H1 (cell line): ENCODE measurements around the gene GRSF1. TPM values are rescaled to one million over a fixed set of nuclear protein-coding genes. Genes with fewer than 3 reads are reported as not detected.

ENCODE experiments used
- CTCF ChIA-PET: fragments of 300-600 bp; sonication (Branson Sonifier 250); formaldehyde crosslinking; loops from one replicate; lab custom pipeline; 2021; ENCODE audit not compliant: partially characterized antibody; lab: Charles Lee
- POLR2A ChIA-PET: fragments of 300-600 bp; sonication (Branson Sonifier 250); formaldehyde crosslinking; loops from one replicate; lab custom pipeline; 2021; ENCODE audit warnings: inconsistent platforms; ENCODE audit not compliant: partially characterized antibody; lab: Charles Lee
- DNase-seq, 2 experiments: peaks; one replicate each; pipeline versions ENCODE4 v3.0.0 to v3.0.0-alpha.2; 2010 to 2022; ENCODE audit warnings: low spot score in 2 of 2, low read depth in 1 of 2, mixed read lengths in 1 of 2
- FAIRE-seq: peaks from 2 replicates; lab custom pipeline; 2011; peaks lifted over from hg19 to GRCh38; lab: Jason Lieb, UNC
- H2AFZ ChIP-seq: 2 replicates; pipeline ENCODE4 v1.8.1; 2012; ENCODE audit warnings: low read length, inconsistent platforms
- H2AK5ac ChIP-seq: 2 replicates; pipeline ENCODE4 v1.6.1; 2013; ENCODE audit warnings: low read depth, low read length
- H2BK120ac ChIP-seq: replicated peaks from 2 replicates; pipeline ENCODE3; 2013; ENCODE audit warnings: low read depth, low read length, inconsistent platforms
- H2BK12ac ChIP-seq: 2 replicates; pipeline ENCODE4 v1.6.1; 2013; ENCODE audit warnings: low read depth, low read length
- H2BK15ac ChIP-seq: 2 replicates; pipeline ENCODE4 v1.6.1; 2013; ENCODE audit warnings: low read length
- H2BK20ac ChIP-seq: 2 replicates; pipeline ENCODE4 v1.6.1; 2013; ENCODE audit warnings: low read length
- H2BK5ac ChIP-seq: 2 replicates; pipeline ENCODE4 v1.6.1; 2013; ENCODE audit warnings: low read depth, low read length
- H3K14ac ChIP-seq: 2 replicates; pipeline ENCODE4 v1.6.1; 2013; ENCODE audit warnings: inconsistent platforms; ENCODE audit not compliant: insufficient read length
- H3K18ac ChIP-seq: 2 replicates; pipeline ENCODE4 v1.6.1; 2013; ENCODE audit warnings: low read length; ENCODE audit errors: extremely low read depth
- H3K23ac ChIP-seq: 2 replicates; pipeline ENCODE4 v1.6.1; 2013; ENCODE audit warnings: inconsistent platforms; ENCODE audit not compliant: insufficient read length
- H3K23me2 ChIP-seq: 2 replicates; pipeline ENCODE4 v1.6.1; 2013; ENCODE audit warnings: low read depth, low read length
- H3K27ac ChIP-seq: 2 replicates; pipeline ENCODE4 v1.6.1; 2011; ENCODE audit warnings: low read depth, low read length, inconsistent platforms
- H3K27me3 ChIP-seq, 4 experiments: replicated peaks in 1 of 4; 1 replicate in 1 of 4; 2 replicates in 3 of 4; pipeline versions ENCODE4 v1.6.1 to v1.8.1; 2011 to 2013; ENCODE audit warnings: low read length in 3 of 4, mild to moderate bottlenecking in 3 of 4, inconsistent platforms in 2 of 4, mixed read lengths in 2 of 4, moderate library complexity in 1 of 4; ENCODE audit not compliant: control insufficient read depth in 3 of 4, insufficient read depth in 3 of 4; ENCODE audit errors: extremely low read depth in 1 of 4
- H3K36me3 ChIP-seq, 4 experiments: 2 replicates each; pipeline versions ENCODE4 v1.6.1 to v1.8.1; 2011 to 2013; ENCODE audit warnings: mild to moderate bottlenecking in 4 of 4, low read length in 3 of 4, moderate library complexity in 2 of 4, control low read depth in 1 of 4, inconsistent platforms in 1 of 4; ENCODE audit not compliant: insufficient read depth in 4 of 4, control insufficient read depth in 2 of 4
- H3K4ac ChIP-seq: replicated peaks from 2 replicates; pipeline ENCODE3; 2013; ENCODE audit warnings: low read length, low read depth, mixed read lengths, inconsistent platforms; ENCODE audit not compliant: insufficient read length
- H3K4me1 ChIP-seq, 4 experiments: replicated peaks in 1 of 4; 1 replicate in 1 of 4; 2 replicates in 3 of 4; pipeline versions ENCODE4 v1.6.1 to v1.8.1; 2011 to 2013; ENCODE audit warnings: low read length in 3 of 4, inconsistent platforms in 2 of 4, mixed read lengths in 1 of 4; ENCODE audit not compliant: insufficient read depth in 4 of 4, control insufficient read depth in 3 of 4
- H3K4me2 ChIP-seq, 2 experiments: 2 replicates each; pipeline versions ENCODE4 v1.6.1 to v1.8.1; 2011 to 2013; ENCODE audit warnings: low read depth in 2 of 2, low read length in 2 of 2, control low read depth in 1 of 2, inconsistent platforms in 1 of 2, mild to moderate bottlenecking in 1 of 2; ENCODE audit not compliant: insufficient read depth in 1 of 2
- H3K4me3 ChIP-seq, 4 experiments: fragments of 200-600, 300-600 bp in 1 of 4; sonication (generic), shearing (Covaris generic), sonication (Bioruptor Twin) in 1 of 4; 2 replicates each; pipeline versions ENCODE4 v1.5.1 to v1.8.1; 2011 to 2016; ENCODE audit warnings: low read length in 4 of 4, low read depth in 3 of 4, control low read depth in 2 of 4, inconsistent platforms in 2 of 4, mild to moderate bottlenecking in 2 of 4, mixed read lengths in 1 of 4, moderate library complexity in 1 of 4; ENCODE audit not compliant: insufficient read depth in 2 of 4; ENCODE audit errors: extremely low read depth in 1 of 4
- H3K56ac ChIP-seq: replicated peaks from 2 replicates; pipeline ENCODE3; 2013; ENCODE audit warnings: low read depth, mild to moderate bottlenecking, mixed read lengths, low read length, inconsistent platforms; ENCODE audit not compliant: insufficient read length
- H3K79me1 ChIP-seq: 2 replicates; pipeline ENCODE4 v1.6.1; 2013; ENCODE audit warnings: low read depth, low read length, control low read depth
- H3K79me2 ChIP-seq, 2 experiments: 2 replicates each; pipeline versions ENCODE4 v1.6.1 to v1.8.1; 2012 to 2013; ENCODE audit warnings: low read length in 2 of 2, mild to moderate bottlenecking in 2 of 2, inconsistent platforms in 1 of 2; ENCODE audit not compliant: insufficient read depth in 2 of 2, control insufficient read depth in 1 of 2
- H3K9ac ChIP-seq, 4 experiments: replicated peaks in 1 of 4; 1 replicate in 1 of 4; 2 replicates in 3 of 4; pipeline versions ENCODE4 v1.6.1 to v1.8.1; 2011 to 2013; ENCODE audit warnings: low read depth in 3 of 4, low read length in 3 of 4, control low read depth in 2 of 4, mild to moderate bottlenecking in 2 of 4, moderate library complexity in 2 of 4, inconsistent platforms in 1 of 4; ENCODE audit errors: extremely low read depth in 1 of 4
- H3K9me3 ChIP-seq, 2 experiments: 2 replicates each; pipeline versions ENCODE4 v1.6.1 to v1.8.1; 2012 to 2013; ENCODE audit warnings: mild to moderate bottlenecking in 2 of 2, moderate library complexity in 2 of 2, control low read depth in 1 of 2, inconsistent platforms in 1 of 2, low read depth in 1 of 2, low read length in 1 of 2, mixed read lengths in 1 of 2; ENCODE audit not compliant: insufficient read depth in 2 of 2
- H4K20me1 ChIP-seq, 2 experiments: replicated peaks in 1 of 2; 2 replicates each; pipeline versions ENCODE3 to v1.8.1; 2011 to 2013; ENCODE audit warnings: inconsistent platforms in 2 of 2, low read length in 2 of 2, mild to moderate bottlenecking in 1 of 2; ENCODE audit not compliant: insufficient read depth in 2 of 2, control insufficient read depth in 1 of 2
- H4K5ac ChIP-seq: 2 replicates; pipeline ENCODE4 v1.6.1; 2013; ENCODE audit warnings: low read length, low read depth, mixed read lengths, inconsistent platforms; ENCODE audit not compliant: insufficient read length
- H4K8ac ChIP-seq: 2 replicates; pipeline ENCODE4 v1.8.0; 2013; ENCODE audit warnings: mild to moderate bottlenecking, moderate library complexity, low read length, inconsistent platforms; ENCODE audit not compliant: insufficient read depth; ENCODE audit errors: extremely low read depth
- H4K91ac ChIP-seq: replicated peaks from 2 replicates; pipeline ENCODE3; 2013; ENCODE audit warnings: low read length, mixed read lengths, inconsistent platforms; ENCODE audit not compliant: insufficient read length
- BRCA1 ChIP-seq: IDR thresholded peaks from 2 replicates; pipeline ENCODE4 v1.6.1; 2012; ENCODE audit warnings: low read depth, low read length, improper control_type of control experiment
- EP300 ChIP-seq, 2 experiments: IDR thresholded peaks; 1 replicate in 1 of 2; 2 replicates in 1 of 2; pipeline ENCODE4 v1.6.1; 2011 to 2012; ENCODE audit warnings: low read depth in 2 of 2, low read length in 2 of 2, mild to moderate bottlenecking in 2 of 2, borderline replicate concordance in 1 of 2, inconsistent platforms in 1 of 2, moderate library complexity in 1 of 2
- GTF2F1 ChIP-seq: IDR thresholded peaks from 2 replicates; pipeline ENCODE4 v1.6.1; 2012; ENCODE audit warnings: low read depth, low read length, improper control_type of control experiment, borderline replicate concordance
- JUN ChIP-seq: IDR thresholded peaks from 2 replicates; pipeline ENCODE4 v1.6.1; 2011; ENCODE audit warnings: low read depth, mild to moderate bottlenecking, improper control_type of control experiment, low read length
- PHF8 ChIP-seq: fragments of 200-600 bp; sonication (generic); conservative IDR thresholded peaks from 2 replicates; pipeline ENCODE4 v1.7.1; 2012; ENCODE audit warnings: low read depth, mild to moderate bottlenecking, inconsistent platforms, low read length, moderate library complexity
- RAD21 ChIP-seq, 2 experiments: IDR thresholded peaks in 1 of 2; conservative IDR thresholded peaks in 1 of 2; 2 replicates each; pipeline ENCODE4 v1.6.1; 2011; ENCODE audit warnings: low read depth in 2 of 2, low read length in 2 of 2, improper control_type of control experiment in 1 of 2, inconsistent platforms in 1 of 2, mild to moderate bottlenecking in 1 of 2, moderate library complexity in 1 of 2
- RBBP5 ChIP-seq: IDR thresholded peaks from 2 replicates; pipeline ENCODE4 v1.7.1; 2012; ENCODE audit warnings: low read depth, mild to moderate bottlenecking, inconsistent platforms, low read length, moderate library complexity, borderline replicate concordance
- RNF2 ChIP-seq: fragments of 200-900, 300-1000 bp; sonication (generic); IDR thresholded peaks from 2 replicates; pipeline ENCODE4 v1.7.1; 2016; ENCODE audit warnings: borderline replicate concordance, low read depth, mild to moderate bottlenecking, antibody characterized with exemption, low read length; ENCODE audit not compliant: poor library complexity, severe bottlenecking; ENCODE audit errors: missing control alignments
- SP4 ChIP-seq: IDR thresholded peaks from 2 replicates; pipeline ENCODE4 v1.6.1; 2012; ENCODE audit warnings: low read length, inconsistent platforms
- TAF1 ChIP-seq: IDR thresholded peaks from 2 replicates; pipeline ENCODE4 v1.6.1; 2011; ENCODE audit warnings: mild to moderate bottlenecking, low read depth, low read length
- TCF12 ChIP-seq: IDR thresholded peaks from 2 replicates; pipeline ENCODE4 v1.6.1; 2011; ENCODE audit warnings: low read depth, mild to moderate bottlenecking, low read length
- ZNF274 ChIP-seq: IDR thresholded peaks from 2 replicates; pipeline ENCODE4 v1.7.0; 2012; ENCODE audit warnings: low read length, borderline replicate concordance; ENCODE audit errors: extremely low read depth
- WGBS, 2 experiments: shearing (Covaris generic) in 1 of 2; methylation state at CpG; one replicate each; pipeline versions ENCODE4 v1.1.6 to v1.1.7; 2013 to 2015; ENCODE audit warnings: low lambda C conversion rate in 2 of 2, mixed read lengths in 2 of 2, inconsistent platforms in 1 of 2, low coverage in 1 of 2, missing lambda C conversion rate in 1 of 2; ENCODE audit not compliant: insufficient replicate concordance in 2 of 2, insufficient coverage in 1 of 2, insufficient read length in 1 of 2; ENCODE audit errors: extremely low coverage in 1 of 2, missing lambda C conversion rate in 1 of 2; 5-methylcytosine and 5-hydroxymethylcytosine counted together
- polyA plus RNA-seq, 7 experiments: library from polyadenylated mRNA; depleted of rRNA in 3 of 7; stranded (reverse) in 5 of 7; unstranded in 2 of 7; fragments of >200 nt in 5 of 7; fragments of 200-250 nt in 2 of 7; gene quantifications; 1 replicate in 5 of 7; 2 replicates in 1 of 7; 4 replicates in 1 of 7; pipeline versions ENCODE4 v1.2.1 to v1.2.3, GENCODE V29; 2011 to 2013; ENCODE audit warnings: missing spikeins in 2 of 7, mixed read lengths in 2 of 7
- total RNA-seq: library from RNA; stranded (reverse); fragmentation: NEBNext Ultra II Directional; extraction: Animal tissue kit (Norgen Biotek cat#: 25700); gene quantifications from 2 replicates; pipeline ENCODE4 v1.2.1, GENCODE V29; 2021
- TF ChIP-seq, protein P1 (sequence below): IDR thresholded peaks from 2 replicates; pipeline ENCODE4 v1.6.1; 2011; ENCODE audit warnings: low read depth, mild to moderate bottlenecking, low read length; ENCODE audit not compliant: insufficient read depth

Gene GRSF1
- total and polyA plus RNA-seq, 2 of the 8 experiments (the other 6 are each of a cell fraction or from before 2014, with no cell fraction given): 44.3 to 112 TPM

DNA sequence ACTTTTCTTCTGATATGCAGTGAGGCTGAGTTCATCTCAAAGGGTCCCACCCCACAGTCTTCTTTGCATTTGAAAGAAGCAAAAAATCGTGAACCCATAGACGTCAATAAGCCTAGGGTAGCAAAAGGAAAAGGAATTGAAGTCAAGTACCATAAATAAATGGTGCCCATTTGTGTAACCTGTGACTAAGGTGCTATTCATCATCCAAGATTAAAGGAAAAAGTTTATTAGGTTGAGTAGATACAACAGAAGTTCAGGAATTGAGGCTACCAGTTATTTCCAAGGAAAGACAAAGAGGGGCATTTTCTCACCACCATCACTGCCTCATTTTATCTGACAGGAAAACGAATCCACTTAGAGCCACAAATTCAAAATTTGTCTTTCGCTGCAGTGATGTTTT is 18.8 kb upstream of the GRSF1 start:
- no peak overlapping the region for H2BK12ac ChIP-seq
- no peaks in the 10 kb centered on the region for H3K79me2 ChIP-seq
- H2BK20ac ChIP-seq: no peak overlapping the region
- DNase-seq (no peak), FAIRE-seq (no peak)
- CTCF ChIA-PET: interaction anchor here (1.0 kb wide), 1 partner anchor 206 kb away, joined by 3 read pairs; no protein-coding TSS in a partner anchor
- H3K4me1 ChIP-seq: 0 out of 7 replicates have a peak, but pooled peaks cover 0 to 2% (median 0%) of the 10 kb centered on the region in 4 experiments
- H3K23me2 ChIP-seq: no peaks in the 10 kb centered on the region
- H3K27ac ChIP-seq: no peak overlapping the region
- no peak overlapping the region for H2AK5ac ChIP-seq
- H3K14ac ChIP-seq: no peak overlapping the region
- no peak overlapping the region for H2BK5ac ChIP-seq
- H3K4me3 ChIP-seq: no peak overlapping the region
- no peak overlapping the region for H2AFZ ChIP-seq
- H2BK120ac ChIP-seq: no peak overlapping the region
- no peaks in the 10 kb centered on the region for H3K79me1 ChIP-seq
- H3K27me3 ChIP-seq: no peaks in the 10 kb centered on the region
- H3K4me2 ChIP-seq: no peak overlapping the region
- H3K9ac ChIP-seq: no peak overlapping the region
- H3K9me3 ChIP-seq: no peaks in the 10 kb centered on the region
- H3K36me3 ChIP-seq: no peaks in the 10 kb centered on the region
- no peak overlapping the region for H4K91ac ChIP-seq
- no peak overlapping the region for H3K23ac ChIP-seq
- H4K8ac ChIP-seq: no peak overlapping the region
- 80% methylated on average over 4 of the region's 4 CpGs; no CpG with 5 or more reads in 1 of the 2 experiments for WGBS, 2 experiments
- POLR2A ChIA-PET: interaction anchor here (0.7 to 1.4 kb wide), 3 partner anchors 12 to 41 kb away, joined by 3 read pairs; no protein-coding TSS in a partner anchor
- no peak overlapping the region for H3K56ac ChIP-seq
- H3K18ac ChIP-seq: no peak overlapping the region
- H4K5ac ChIP-seq: no peak overlapping the region
- no peak overlapping the region for H3K4ac ChIP-seq
- no peak overlapping the region for H2BK15ac ChIP-seq
- H4K20me1 ChIP-seq: no peaks in the 10 kb centered on the region
- no peak for TF ChIP-seq GTF2F1
- TF ChIP-seq RNF2: no peak
- no peak for TF ChIP-seq RAD21 (IDR thresholded peaks at IDR 0.05 in 1 of 2, conservative IDR thresholded peaks at IDR 0.05 in 1 of 2; ENCODE audit: low read depth in 2 of 2, low read length in 2 of 2)
- TF ChIP-seq, protein P1, sequence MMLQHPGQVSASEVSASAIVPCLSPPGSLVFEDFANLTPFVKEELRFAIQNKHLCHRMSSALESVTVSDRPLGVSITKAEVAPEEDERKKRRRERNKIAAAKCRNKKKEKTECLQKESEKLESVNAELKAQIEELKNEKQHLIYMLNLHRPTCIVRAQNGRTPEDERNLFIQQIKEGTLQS: no peak
- no peak for TF ChIP-seq TAF1
- no peak for TF ChIP-seq ZNF274
- no peak for TF ChIP-seq PHF8
- no peak for TF ChIP-seq TCF12
- TF ChIP-seq SP4: no peak
- no peak for TF ChIP-seq JUN
- no peak for TF ChIP-seq BRCA1
- no peak for TF ChIP-seq EP300 (IDR thresholded peaks at IDR 0.05; ENCODE audit: borderline replicate concordance in 1 of 2, low read depth in 2 of 2, low read length in 2 of 2)
- TF ChIP-seq RBBP5: no peak
